Measurements from ENCODE around the gene ATP10D. TPM values are rescaled to one million over a fixed set of nuclear protein-coding genes. Genes with fewer than 3 reads are reported as not detected.

Gene ATP10D
- 12.2 and 15.4 TPM in 2 replicates for total RNA-seq

DNA sequence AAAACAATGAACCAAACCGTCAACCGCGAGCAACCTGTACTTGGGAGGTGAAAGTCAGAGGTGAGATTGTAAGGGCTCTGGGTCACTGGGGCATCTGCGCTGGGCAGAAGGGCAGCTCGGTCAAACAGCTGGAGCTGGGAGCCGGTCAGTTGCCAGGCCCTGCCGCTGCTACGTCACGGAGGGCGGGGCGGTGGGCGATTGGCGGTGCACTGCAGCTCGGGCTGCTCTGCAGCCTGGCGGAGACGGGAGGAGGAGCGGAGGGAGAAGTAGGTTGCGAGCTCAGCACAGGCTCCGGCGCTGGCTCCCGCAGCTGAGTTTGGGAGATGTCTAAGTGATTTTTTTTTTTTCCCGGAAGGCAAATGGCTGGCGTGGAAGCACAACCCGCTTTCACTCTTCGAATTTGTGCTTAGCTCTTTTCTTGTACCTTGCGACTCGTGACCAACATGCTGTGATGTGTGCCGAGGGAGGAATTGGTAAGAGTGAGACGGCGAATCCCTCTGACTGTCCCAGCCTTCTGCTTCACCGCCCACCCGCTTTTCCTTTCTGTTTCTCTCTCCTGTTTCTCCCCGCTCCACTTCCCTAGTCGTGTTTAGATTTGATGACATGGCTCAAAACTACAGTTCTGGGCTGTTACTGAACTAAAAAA lies at the start of gene ATP10D:
TSS of gene ATP10D (plus strand) at position 229 of the 646 bp plus-strand sequence. CDS start 27,266 bp downstream, outside the sequence.

DNA sequence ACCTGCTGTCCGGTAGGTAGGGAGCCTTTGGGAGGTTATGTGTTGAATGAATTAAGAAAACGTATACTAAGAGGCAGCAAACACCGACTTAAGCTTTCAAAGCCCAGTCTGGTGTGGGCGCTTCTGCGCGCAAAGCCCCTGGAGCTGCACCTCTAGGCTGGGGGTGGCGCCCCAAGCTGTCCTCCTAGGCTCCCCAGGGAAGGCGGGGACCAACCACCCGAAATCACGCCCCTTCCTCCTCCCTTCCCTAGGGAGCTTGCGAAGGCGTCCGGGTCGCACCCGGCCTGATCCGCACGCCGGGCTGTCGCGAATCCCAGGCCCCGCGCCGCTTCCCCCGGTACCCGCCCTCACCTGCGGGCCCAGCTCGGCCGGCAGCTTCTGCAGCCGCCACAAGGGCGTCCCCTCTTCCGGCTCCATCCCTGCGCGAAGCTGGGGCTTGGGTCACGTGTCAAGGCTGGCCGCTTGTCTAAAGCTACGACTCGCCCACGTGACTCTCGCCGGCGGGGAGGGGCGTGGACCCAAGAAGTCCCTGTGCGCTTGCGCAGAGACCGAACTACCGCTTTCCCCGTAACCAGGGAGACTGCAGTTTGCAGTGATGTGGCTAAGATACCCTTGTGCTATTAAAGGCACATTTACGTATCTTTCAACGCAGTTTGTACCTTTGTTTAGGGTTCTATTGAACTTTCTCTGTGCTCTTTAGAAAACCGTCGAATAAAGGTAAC lies 21.7 kb upstream of the ATP10D start, which contains the start of gene COMMD8:
TSS of gene COMMD8 (minus strand) at position 468 of the 722 bp plus-strand sequence. CDS start at position 417, 51 bp downstream.

Other genes with a start within 250 kb of the ATP10D start
- 45.4 and 49.1 TPM in 2 replicates for gene COMMD8, start 21.6 kb upstream of the ATP10D start, total RNA-seq